GM18505 (cell line): ENCODE measurements around the gene ARMH3.
A peak's percentile ranks its signal among the peaks of the same experiment; 100 is the strongest.

ENCODE experiments used
- ATAC-seq: cut with Tn5 transposase; IDR thresholded peaks from one replicate; pipeline ENCODE4 v1.9.1; 2021; ENCODE audit not compliant: unreplicated experiment
- POLR2A ChIP-seq: IDR thresholded peaks from 4 replicates; pipeline ENCODE4 v1.6.1; 2011; ENCODE audit warnings: borderline replicate concordance; ENCODE audit not compliant: insufficient read depth, insufficient read length; ENCODE audit errors: extremely low read depth

ARMH3 gene

GRCh38 chr10:101837748-101838147, 218.2 kb downstream of the ARMH3 start:
- no peak for ATAC-seq

GRCh38 chr10:101835362-101835761, 220.6 kb downstream of the ARMH3 start:
- no peak for ATAC-seq
- TF ChIP-seq POLR2A, result no peak

More at GRCh38 chr10:101837748-101838147, 218.2 kb downstream of the ARMH3 start:
- TF ChIP-seq POLR2A, result no peak

- no peak for TF ChIP-seq POLR2A
- no peak for ATAC-seq
These were observed 221.6 kb downstream of the ARMH3 start for GRCh38 chr10:101834341-101834740.

- ATAC-seq, result no peak
- no peak for TF ChIP-seq POLR2A
These were observed 222.5 kb downstream of the ARMH3 start for GRCh38 chr10:101833466-101833865.

- ATAC-seq, result no peak
- TF ChIP-seq POLR2A, result no peak
These were observed 223.6 kb downstream of the ARMH3 start for GRCh38 chr10:101832325-101832771.

- no peak for ATAC-seq
- TF ChIP-seq POLR2A, result no peak
These were observed 224.7 kb downstream of the ARMH3 start for GRCh38 chr10:101831169-101831811.

- peak; percentile 60 for ATAC-seq
- peak; percentile 62 for TF ChIP-seq POLR2A
These were observed 225.4 kb downstream of the ARMH3 start for GRCh38 chr10:101830322-101831168.

GRCh38 chr10:101829561-101830315, 226.2 kb downstream of the ARMH3 start:
- no peak for TF ChIP-seq POLR2A
- ATAC-seq, result peak; percentile 16

- ATAC-seq, result no peak
These were observed 227.0 kb downstream of the ARMH3 start for GRCh38 chr10:101828766-101829551.

GRCh38 chr10:101827919-101828600, 227.9 kb downstream of the ARMH3 start:
- ATAC-seq, result no peak
- no peak for TF ChIP-seq POLR2A

More at GRCh38 chr10:101828766-101829551, 227.0 kb downstream of the ARMH3 start:
- no peak for TF ChIP-seq POLR2A

GRCh38 chr10:101826852-101827434, 229.0 kb downstream of the ARMH3 start:
- no peak for TF ChIP-seq POLR2A
- no peak for ATAC-seq

- no peak for TF ChIP-seq POLR2A
- ATAC-seq, result no peak
These were observed 231.2 kb downstream of the ARMH3 start for GRCh38 chr10:101824736-101825135.
